ENCODE measurements around the gene HCN3. TPM values are rescaled to one million over a fixed set of nuclear protein-coding genes. Genes with fewer than 3 reads are reported as not detected.

HCN3 gene
- polyA plus RNA-seq, 1 donor from 2014 or later: 53.2 TPM

DNA sequence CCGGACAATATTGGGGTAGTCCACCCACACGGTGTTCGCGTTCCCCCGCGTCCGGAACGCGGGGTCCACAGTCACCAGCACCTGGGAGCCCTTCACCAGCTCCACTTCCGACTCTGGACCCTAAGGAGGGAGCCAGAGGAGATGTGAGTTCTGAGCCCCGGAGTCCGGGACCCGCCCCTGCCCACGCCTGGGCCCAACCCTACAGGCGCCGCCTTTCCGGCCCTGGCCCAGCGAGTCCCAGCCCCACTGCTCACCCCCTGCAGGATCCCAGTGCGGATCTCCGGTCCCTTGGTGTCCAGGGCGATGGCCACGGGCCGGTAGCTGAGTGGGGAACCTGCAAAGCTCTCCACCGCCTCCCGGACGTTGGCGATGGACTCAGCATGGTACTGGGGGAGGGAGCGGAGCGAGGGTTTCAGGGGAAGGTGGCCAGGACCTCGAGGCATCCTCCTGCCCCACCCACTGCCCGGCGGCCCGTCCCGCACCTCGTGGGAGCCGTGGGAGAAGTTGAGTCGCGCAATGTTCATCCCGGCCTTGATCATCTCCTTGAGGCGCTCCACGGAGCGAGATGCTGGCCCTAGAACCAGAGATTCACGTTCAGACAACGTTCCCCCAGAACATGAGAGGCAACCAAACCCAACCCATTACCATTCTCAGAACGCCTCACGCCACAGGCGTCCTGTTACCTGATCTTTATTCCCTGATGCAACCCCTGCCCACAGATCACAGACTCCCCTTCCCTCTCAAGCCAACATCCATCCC, 18.1 kb downstream of the HCN3 start:
- Histone ChIP-seq H2AFZ (ENCODE audit: low read depth, low read length) (no peak overlapping the region), H3F3A (ENCODE audit: insufficient read depth, low read length, poor library complexity, severe bottlenecking) (no peaks in the 10 kb centered on the region), H3K27ac (ENCODE audit: low read length) (no peak overlapping the region), H3K36me3 (ENCODE audit: insufficient read depth, low read length) (no peaks in the 10 kb centered on the region), H3K9me2 (ENCODE audit: insufficient read depth, low read length) (no peaks in the 10 kb centered on the region), H3K79me2 (replicated peaks; ENCODE audit: insufficient read depth, low read length) (no peaks in the 10 kb centered on the region), H3K9ac (ENCODE audit: low read length) (no peak overlapping the region), H3K4me3 (ENCODE audit: low read length) (no peak overlapping the region), H3K9me3 (ENCODE audit: low read length) (no peaks in the 10 kb centered on the region), H4K20me1 (ENCODE audit: insufficient read depth) (no peaks in the 10 kb centered on the region), H3K27me3 (ENCODE audit: insufficient read depth, low read depth, low read length) (peaks cover 27% of the 10 kb centered on the region), H3K4me2 (ENCODE audit: low read length) (no peak overlapping the region)
- TF ChIP-seq SMC3 (conservative IDR thresholded peaks at IDR 0.05; ENCODE audit: poor library complexity) (no peak), POLR2AphosphoS5 (IDR thresholded peaks at IDR 0.05) (no peak), EZH2 (IDR thresholded peaks at IDR 0.05; ENCODE audit: borderline replicate concordance, insufficient read depth, low read length, poor library complexity, severe bottlenecking) (no peak), RAD21 (conservative IDR thresholded peaks at IDR 0.05) (no peak), MXI1 (conservative IDR thresholded peaks at IDR 0.05; ENCODE audit: poor library complexity, severe bottlenecking) (no peak), EP300 (conservative IDR thresholded peaks at IDR 0.05; ENCODE audit: poor library complexity, severe bottlenecking) (no peak), TAF1 (IDR thresholded peaks at IDR 0.05; ENCODE audit: low read depth) (no peak)
- TF ChIP-seq, protein P1, sequence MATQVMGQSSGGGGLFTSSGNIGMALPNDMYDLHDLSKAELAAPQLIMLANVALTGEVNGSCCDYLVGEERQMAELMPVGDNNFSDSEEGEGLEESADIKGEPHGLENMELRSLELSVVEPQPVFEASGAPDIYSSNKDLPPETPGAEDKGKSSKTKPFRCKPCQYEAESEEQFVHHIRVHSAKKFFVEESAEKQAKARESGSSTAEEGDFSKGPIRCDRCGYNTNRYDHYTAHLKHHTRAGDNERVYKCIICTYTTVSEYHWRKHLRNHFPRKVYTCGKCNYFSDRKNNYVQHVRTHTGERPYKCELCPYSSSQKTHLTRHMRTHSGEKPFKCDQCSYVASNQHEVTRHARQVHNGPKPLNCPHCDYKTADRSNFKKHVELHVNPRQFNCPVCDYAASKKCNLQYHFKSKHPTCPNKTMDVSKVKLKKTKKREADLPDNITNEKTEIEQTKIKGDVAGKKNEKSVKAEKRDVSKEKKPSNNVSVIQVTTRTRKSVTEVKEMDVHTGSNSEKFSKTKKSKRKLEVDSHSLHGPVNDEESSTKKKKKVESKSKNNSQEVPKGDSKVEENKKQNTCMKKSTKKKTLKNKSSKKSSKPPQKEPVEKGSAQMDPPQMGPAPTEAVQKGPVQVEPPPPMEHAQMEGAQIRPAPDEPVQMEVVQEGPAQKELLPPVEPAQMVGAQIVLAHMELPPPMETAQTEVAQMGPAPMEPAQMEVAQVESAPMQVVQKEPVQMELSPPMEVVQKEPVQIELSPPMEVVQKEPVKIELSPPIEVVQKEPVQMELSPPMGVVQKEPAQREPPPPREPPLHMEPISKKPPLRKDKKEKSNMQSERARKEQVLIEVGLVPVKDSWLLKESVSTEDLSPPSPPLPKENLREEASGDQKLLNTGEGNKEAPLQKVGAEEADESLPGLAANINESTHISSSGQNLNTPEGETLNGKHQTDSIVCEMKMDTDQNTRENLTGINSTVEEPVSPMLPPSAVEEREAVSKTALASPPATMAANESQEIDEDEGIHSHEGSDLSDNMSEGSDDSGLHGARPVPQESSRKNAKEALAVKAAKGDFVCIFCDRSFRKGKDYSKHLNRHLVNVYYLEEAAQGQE (IDR thresholded peaks at IDR 0.05; ENCODE audit: borderline replicate concordance): no peak
- TF ChIP-seq, protein P2, sequence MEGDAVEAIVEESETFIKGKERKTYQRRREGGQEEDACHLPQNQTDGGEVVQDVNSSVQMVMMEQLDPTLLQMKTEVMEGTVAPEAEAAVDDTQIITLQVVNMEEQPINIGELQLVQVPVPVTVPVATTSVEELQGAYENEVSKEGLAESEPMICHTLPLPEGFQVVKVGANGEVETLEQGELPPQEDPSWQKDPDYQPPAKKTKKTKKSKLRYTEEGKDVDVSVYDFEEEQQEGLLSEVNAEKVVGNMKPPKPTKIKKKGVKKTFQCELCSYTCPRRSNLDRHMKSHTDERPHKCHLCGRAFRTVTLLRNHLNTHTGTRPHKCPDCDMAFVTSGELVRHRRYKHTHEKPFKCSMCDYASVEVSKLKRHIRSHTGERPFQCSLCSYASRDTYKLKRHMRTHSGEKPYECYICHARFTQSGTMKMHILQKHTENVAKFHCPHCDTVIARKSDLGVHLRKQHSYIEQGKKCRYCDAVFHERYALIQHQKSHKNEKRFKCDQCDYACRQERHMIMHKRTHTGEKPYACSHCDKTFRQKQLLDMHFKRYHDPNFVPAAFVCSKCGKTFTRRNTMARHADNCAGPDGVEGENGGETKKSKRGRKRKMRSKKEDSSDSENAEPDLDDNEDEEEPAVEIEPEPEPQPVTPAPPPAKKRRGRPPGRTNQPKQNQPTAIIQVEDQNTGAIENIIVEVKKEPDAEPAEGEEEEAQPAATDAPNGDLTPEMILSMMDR (IDR thresholded peaks at IDR 0.05; ENCODE audit: poor library complexity, severe bottlenecking): no peak

DNA sequence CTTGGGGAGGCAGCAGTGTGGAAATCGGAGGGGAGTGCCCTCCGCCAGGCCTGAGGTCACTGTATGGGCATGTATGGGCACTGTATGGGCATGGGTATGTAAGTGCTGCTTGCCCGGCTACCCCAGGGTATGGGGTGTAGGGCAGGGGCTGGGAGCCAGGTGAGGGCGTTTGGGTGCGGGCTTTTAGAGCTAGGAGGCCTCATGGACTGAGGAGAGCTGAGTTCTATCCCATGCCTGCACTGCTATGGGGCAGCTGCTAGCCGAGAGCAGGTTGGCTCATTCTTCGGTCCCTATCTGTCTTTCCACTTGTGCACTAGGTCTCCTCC, 18.6 kb downstream of the HCN3 start:
- Histone ChIP-seq H4K20me1 (ENCODE audit: insufficient read depth) (no peaks in the 10 kb centered on the region), H3K27ac (ENCODE audit: low read length) (no peak overlapping the region), H3F3A (ENCODE audit: insufficient read depth, low read length, poor library complexity, severe bottlenecking) (no peaks in the 10 kb centered on the region), H3K9me2 (ENCODE audit: insufficient read depth, low read length) (no peaks in the 10 kb centered on the region), H3K79me2 (replicated peaks; ENCODE audit: insufficient read depth, low read length) (no peaks in the 10 kb centered on the region), H3K27me3 (ENCODE audit: insufficient read depth, low read depth, low read length) (peaks cover 27% of the 10 kb centered on the region), H3K4me2 (ENCODE audit: low read length) (no peak overlapping the region), H3K9ac (ENCODE audit: low read length) (no peak overlapping the region), H2AFZ (ENCODE audit: low read depth, low read length) (no peak overlapping the region), H3K36me3 (ENCODE audit: insufficient read depth, low read length) (no peaks in the 10 kb centered on the region), H3K4me3 (ENCODE audit: low read length) (no peak overlapping the region), H3K9me3 (ENCODE audit: low read length) (no peaks in the 10 kb centered on the region)
- TF ChIP-seq, protein P1 (IDR thresholded peaks at IDR 0.05; ENCODE audit: borderline replicate concordance): no peak
- TF ChIP-seq EP300 (conservative IDR thresholded peaks at IDR 0.05; ENCODE audit: poor library complexity, severe bottlenecking) (no peak), RAD21 (conservative IDR thresholded peaks at IDR 0.05) (no peak), SMC3 (conservative IDR thresholded peaks at IDR 0.05; ENCODE audit: poor library complexity) (no peak), TAF1 (IDR thresholded peaks at IDR 0.05; ENCODE audit: low read depth) (no peak), POLR2AphosphoS5 (IDR thresholded peaks at IDR 0.05) (no peak), EZH2 (IDR thresholded peaks at IDR 0.05; ENCODE audit: borderline replicate concordance, insufficient read depth, low read length, poor library complexity, severe bottlenecking) (no peak), MXI1 (conservative IDR thresholded peaks at IDR 0.05; ENCODE audit: poor library complexity, severe bottlenecking) (no peak)
- TF ChIP-seq, protein P2 (IDR thresholded peaks at IDR 0.05; ENCODE audit: poor library complexity, severe bottlenecking): no peak
